ENCODE data around the gene NEDD4L.

NEDD4L gene

GRCh38 chr18:58177004-58177717, 133.1 kb downstream of the NEDD4L start:
- in situ Hi-C loops (cut with HindIII; ENCODE audit: low sequenced_read_pairs) = loop anchor here (5.0 kb wide), 1 partner anchor 50 kb away; no protein-coding TSS in a partner anchor

DNA sequence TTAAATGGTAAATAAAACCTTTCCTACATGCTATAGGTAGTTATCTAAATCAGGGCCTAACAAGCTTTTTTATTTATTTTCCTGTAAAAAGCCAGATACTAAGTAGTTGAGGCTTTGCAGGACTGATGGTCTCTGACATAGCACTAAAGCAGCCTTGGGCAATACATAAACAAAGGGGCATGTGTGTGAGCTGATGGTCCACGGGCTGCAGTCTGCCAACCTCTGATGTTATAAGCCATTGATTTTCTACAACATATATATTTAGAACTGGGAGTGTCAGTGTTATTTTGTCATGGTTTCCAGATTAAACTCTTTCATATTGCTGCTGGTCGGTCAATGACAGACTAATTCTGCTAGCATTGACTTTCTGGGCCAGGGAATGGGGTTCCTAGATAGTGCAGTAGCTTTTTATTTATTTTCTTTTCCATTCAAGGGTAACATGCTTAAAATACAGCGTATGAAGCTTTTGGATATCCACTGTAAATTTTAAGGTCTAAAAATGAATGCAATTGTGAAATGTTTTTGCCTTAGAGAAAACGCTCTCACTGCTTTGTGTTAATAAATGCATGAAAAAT, 134.0 kb downstream of the NEDD4L start:
- in situ Hi-C loops (cut with HindIII; ENCODE audit: low sequenced_read_pairs) = loop anchor here (5.0 kb wide), 1 partner anchor 49 kb away; no protein-coding TSS in a partner anchor

- in situ Hi-C loops (cut with HindIII; ENCODE audit: low sequenced_read_pairs) = loop anchor here (5.0 kb wide), 1 partner anchor 49 kb away; no protein-coding TSS in a partner anchor
Measured at GRCh38 chr18:58178511-58178910, 134.5 kb downstream of the NEDD4L start.

DNA sequence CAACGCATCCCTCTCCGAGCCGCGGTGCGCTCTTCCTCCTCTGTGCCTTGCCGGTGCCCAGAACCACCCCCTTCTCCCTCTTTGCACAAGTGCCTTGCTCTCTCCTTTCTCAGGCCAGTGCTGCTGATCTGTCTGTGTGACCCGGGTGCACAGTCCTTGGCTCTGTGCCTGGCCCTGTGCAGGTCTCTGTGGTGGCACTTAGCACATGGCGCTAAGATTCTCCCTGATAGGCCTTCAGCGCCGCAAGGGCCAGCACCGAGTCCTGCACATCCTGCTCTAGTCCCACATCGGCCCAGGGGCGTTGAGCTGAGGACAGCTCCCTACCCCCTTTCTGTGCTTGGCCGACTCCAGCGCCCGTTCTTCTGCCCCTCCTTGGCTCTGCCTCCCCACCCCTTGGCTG, 136.1 kb downstream of the NEDD4L start:
- in situ Hi-C loops (cut with HindIII; ENCODE audit: low sequenced_read_pairs) = no loop called here

- in situ Hi-C loops (cut with HindIII; ENCODE audit: low sequenced_read_pairs) = no loop called here
Measured at GRCh38 chr18:58180738-58181353, 136.8 kb downstream of the NEDD4L start.

DNA sequence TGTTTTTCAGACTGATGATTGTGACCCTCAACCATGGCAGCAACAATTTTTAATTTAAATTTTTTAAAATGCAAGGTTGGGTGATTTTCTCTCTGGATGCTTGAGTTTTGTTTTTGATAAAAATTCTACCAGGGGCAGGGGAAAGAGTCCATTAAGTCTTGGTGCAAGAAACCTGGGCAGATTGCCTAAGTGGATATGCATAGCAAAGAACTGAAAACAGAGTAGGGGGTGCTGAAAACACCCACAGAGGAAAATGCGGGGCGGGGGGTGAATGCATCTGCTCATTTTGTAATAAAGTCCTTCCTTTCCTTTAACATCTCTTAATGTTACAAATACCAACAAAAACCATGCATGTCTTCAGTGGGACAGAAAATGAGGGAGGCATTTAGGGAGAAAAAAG, 138.0 kb downstream of the NEDD4L start:
- in situ Hi-C loops (cut with HindIII; ENCODE audit: low sequenced_read_pairs) = no loop called here

DNA sequence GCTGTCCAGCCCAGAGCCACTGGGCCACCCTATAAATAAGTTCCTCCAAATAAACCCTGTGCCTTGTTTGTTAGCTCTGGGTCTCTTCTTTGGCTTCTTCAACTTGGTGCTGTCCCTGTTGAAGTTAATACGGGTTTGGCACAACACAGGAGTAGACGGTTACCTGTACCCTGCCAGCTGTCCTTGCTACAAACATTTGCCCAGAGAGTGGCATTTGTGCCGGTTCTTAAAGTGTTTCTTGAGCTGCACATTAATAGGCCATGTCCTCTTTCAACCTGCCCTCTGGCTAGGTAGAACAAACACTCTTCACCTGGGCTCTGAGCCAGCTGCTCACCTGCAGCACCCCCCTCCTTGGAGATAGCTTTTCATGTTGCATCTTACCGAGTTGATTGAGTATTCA, 139.2 kb downstream of the NEDD4L start:
- in situ Hi-C loops (cut with HindIII; ENCODE audit: low sequenced_read_pairs) = no loop called here

DNA sequence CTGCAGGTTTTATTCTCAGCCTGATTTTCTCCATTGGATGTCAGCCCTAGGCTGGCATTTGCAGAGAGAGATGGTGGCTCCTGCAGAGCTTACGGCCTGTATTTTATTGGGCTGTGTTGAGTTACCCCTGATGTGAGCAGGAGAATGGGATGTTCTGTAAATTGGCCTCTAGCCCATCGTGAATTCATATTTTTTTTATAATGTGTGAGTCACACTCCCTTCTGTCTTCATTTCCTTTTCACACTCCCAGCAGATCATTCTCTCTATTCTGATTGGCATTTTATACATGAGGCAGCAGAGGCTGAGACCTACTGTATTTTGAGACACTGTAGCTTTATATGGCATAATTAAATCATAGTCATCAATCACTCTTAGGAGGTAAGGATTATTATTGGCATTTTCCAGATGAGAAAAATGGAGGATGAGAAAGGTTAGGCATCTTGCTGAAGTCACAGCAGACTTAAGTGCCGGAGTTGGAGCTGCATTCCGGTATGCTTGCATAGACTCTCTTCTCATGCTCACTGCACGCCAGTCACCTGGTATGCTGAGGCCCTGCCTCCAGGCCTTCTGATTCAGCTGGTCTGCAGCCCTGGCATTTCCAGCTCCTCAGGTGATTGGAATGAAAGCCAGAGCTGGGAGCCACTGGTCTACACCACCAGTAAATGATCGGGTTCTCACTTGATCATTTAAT, 142.4 kb downstream of the NEDD4L start:
- in situ Hi-C loops (cut with HindIII; ENCODE audit: low sequenced_read_pairs) = no loop called here

- in situ Hi-C loops (cut with HindIII; ENCODE audit: low sequenced_read_pairs) = no loop called here
Measured at GRCh38 chr18:58187674-58188073, 143.6 kb downstream of the NEDD4L start.

DNA sequence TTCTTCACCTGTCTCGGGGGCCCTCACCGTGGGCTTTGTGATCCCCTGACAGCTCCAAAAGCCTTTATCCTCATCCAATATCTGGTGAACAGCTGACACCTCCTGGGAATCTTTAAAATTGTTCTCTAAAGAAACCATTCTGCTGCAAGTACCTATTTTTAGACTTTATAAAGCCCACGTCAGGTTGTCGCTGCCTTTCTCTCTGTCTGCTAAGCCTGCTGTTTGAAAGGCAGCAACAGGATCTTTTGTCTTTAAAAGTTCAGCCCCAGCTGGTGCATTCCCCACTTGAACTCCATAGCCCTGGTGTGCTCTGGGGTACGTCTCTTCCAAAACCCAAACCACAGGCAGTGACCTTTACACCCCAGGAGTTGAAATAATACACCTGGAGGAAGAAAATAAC, 145.0 kb downstream of the NEDD4L start:
- in situ Hi-C loops (cut with HindIII; ENCODE audit: low sequenced_read_pairs) = no loop called here

- in situ Hi-C loops (cut with HindIII; ENCODE audit: low sequenced_read_pairs) = no loop called here
Measured at GRCh38 chr18:58190842-58191530, 147.0 kb downstream of the NEDD4L start.

GRCh38 chr18:58191626-58192025, 147.6 kb downstream of the NEDD4L start:
- in situ Hi-C loops (cut with HindIII; ENCODE audit: low sequenced_read_pairs) = no loop called here

DNA sequence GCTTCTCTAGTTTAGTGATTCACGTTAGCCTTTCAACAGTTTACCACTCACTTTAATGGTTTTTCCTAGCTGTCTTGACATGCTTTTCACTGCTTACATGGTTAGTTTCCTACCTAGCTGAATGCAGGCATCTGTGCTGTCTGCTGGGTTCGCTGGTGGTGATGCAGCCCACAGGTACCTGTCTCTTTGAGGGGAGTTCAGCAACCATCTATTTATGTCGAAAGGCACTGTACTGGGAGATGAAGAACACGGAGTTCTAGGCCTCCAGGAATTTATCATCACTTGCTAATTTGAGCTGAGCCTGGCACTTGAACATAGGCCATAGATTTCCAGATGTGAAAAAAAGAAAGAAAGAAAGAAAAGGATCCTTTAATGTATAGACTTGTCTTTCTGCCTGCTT, 148.5 kb downstream of the NEDD4L start:
- in situ Hi-C loops (cut with HindIII; ENCODE audit: low sequenced_read_pairs) = no loop called here

DNA sequence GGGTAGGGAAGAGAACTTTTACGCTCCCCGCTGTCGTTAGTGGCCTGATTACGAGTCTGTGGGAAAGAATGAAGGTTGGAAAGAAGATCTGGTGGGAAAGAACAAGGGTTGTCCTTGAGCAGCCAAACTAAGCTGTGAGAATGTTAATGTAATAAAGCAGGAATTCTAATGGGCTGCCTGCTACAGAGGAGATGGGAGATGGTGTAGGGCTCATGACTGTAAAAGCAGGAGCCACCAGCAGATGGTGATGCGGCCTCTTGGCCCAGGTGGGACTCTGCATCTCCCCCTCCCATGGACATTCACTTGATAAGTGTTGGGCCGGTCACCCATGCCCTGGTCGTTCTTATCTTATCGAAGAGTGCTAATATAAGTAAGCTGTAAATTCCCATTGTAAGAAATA, 150.0 kb downstream of the NEDD4L start:
- in situ Hi-C loops (cut with HindIII; ENCODE audit: low sequenced_read_pairs) = no loop called here

DNA sequence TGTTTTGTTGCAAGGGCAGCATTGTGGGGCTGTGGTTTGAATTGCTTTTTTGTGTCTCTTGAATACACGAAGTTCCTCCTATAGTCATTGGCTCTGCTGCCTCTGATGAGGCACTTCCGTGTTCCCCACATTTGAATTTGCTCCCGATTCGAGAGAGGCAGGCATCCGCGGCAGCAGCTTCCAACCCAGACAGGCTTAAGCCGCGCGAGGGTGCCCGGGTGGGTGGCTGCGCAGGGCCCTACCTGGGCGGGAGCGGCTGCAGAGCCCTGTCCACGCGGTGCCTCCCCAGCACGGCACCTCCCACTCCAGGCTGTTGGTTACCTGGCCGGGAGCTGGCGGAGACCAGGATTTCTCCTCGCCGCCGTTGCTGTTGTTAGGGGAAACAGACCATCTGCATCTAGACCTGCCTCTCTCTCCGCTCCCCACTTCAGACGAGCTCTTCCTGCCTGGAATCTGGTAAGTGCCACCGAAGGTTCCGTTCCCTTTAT, 151.3 kb downstream of the NEDD4L start:
- in situ Hi-C loops (cut with HindIII; ENCODE audit: low sequenced_read_pairs) = no loop called here

DNA sequence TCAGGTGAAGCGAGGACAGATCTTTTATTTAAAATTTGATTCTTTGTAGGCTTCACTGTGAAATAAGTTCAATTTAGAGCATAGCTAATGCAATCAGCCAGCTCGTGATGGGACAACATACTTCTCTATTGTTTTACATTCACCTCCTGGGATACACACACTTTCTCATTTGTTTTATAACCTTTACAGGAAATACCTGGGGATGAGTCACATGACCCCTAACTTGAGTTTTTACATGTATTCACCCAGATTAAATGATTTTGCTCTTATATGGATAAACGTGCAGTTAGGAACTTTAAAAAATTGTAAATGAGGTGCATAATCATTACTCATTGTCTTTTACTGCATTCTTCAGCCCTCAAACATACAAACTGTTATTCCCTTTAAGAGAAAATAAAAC, 152.1 kb downstream of the NEDD4L start:
- in situ Hi-C loops (cut with HindIII; ENCODE audit: low sequenced_read_pairs) = no loop called here

DNA sequence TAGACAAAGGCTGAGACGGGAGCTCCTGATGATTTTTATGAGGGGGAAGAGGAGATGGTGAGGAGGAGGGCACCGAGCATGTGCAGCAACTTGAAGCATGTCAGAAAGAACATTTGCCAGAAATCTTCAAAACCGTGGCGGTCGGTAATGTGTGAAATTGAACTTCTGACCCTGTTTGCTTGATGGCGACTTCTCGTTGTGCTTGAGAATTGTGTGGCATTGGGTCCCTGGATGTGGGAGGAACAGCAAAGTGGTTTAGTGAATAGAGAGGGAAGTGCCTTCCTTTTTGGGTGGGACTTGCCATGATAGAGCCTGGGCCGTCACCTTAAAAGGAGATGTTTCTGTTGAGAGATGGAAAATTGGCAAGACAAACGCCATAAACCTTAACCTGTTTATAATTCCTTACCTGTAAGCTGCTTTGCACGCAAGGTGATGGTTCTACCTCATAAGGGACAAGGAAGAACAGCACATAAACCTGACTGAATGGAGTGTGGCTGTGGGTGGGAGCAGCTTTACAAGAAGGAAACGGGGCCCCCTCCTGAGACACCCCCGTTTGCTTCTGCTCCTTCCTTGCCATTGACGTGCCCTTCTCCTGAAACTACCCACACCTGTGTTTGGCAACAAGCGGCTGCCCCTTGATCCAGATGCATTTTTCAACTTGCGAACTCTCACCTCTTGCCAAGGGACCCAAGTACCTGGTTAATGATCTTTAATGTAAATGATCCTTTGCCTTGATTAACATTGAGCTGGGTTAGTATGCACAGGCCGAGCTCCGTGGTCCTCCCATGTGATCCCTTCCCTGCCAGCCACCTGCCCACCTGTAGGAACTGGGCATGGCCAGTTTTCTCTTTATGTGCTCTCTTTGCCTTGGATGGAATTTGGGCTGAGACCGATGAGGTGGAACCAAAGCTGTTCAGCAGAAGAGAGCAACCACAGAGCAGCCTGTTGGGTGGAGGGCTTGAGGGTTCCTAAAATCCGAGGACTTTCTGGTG, 153.2 kb downstream of the NEDD4L start:
- in situ Hi-C loops (cut with HindIII; ENCODE audit: low sequenced_read_pairs) = no loop called here

GRCh38 chr18:58201268-58201667, 157.2 kb downstream of the NEDD4L start:
- in situ Hi-C loops (cut with HindIII; ENCODE audit: low sequenced_read_pairs) = no loop called here
